CD14-positive monocyte (primary cell): ENCODE data around the gene MTNR1A. TPM values are rescaled to one million over a fixed set of nuclear protein-coding genes. Genes with fewer than 3 reads are reported as not detected.

Source experiments
- DNase-seq, 3 donors: peaks; one replicate each; pipeline ENCODE4 v3.0.0-alpha.2; 2011 to 2022
- H2AFZ ChIP-seq: 2 replicates; pipeline ENCODE4 v1.6.0; 2012; ENCODE audit warnings: mild to moderate bottlenecking, low read depth, low read length, inconsistent platforms; ENCODE audit not compliant: insufficient read depth, poor library complexity, severe bottlenecking
- H3K27ac ChIP-seq, 2 donors: 1 replicate in 1 of 2; 2 replicates in 1 of 2; pipeline ENCODE4 v1.5.1; 2012 to 2013; ENCODE audit warnings: low read length in 2 of 2, control low read depth in 1 of 2, inconsistent platforms in 1 of 2, low read depth in 1 of 2, mild to moderate bottlenecking in 1 of 2
- H3K27me3 ChIP-seq, 2 donors: one replicate each; pipeline versions ENCODE4 v1.6.0 to v1.6.1; 2011 to 2013; ENCODE audit warnings: low read length in 2 of 2; ENCODE audit not compliant: control insufficient read depth in 2 of 2, insufficient read depth in 2 of 2
- H3K36me3 ChIP-seq, 2 donors: replicated peaks in 1 of 2; 1 replicate in 1 of 2; 2 replicates in 1 of 2; pipeline versions ENCODE4 v1.5.1 to v1.6.1; 2012 to 2013; ENCODE audit warnings: low read length in 2 of 2, control low read depth in 1 of 2, inconsistent platforms in 1 of 2, mild to moderate bottlenecking in 1 of 2; ENCODE audit not compliant: insufficient read depth in 2 of 2, control insufficient read depth in 1 of 2
- H3K4me1 ChIP-seq, 2 donors: 1 replicate in 1 of 2; 2 replicates in 1 of 2; pipeline versions ENCODE4 v1.5.1 to v1.6.1; 2012 to 2013; ENCODE audit warnings: low read length in 2 of 2, control low read depth in 1 of 2, inconsistent platforms in 1 of 2, mild to moderate bottlenecking in 1 of 2, moderate library complexity in 1 of 2; ENCODE audit not compliant: insufficient read depth in 2 of 2, control insufficient read depth in 1 of 2
- H3K4me2 ChIP-seq: replicated peaks from 2 replicates; pipeline ENCODE3; 2012; ENCODE audit warnings: low read length, moderate library complexity, mild to moderate bottlenecking; ENCODE audit not compliant: poor library complexity, severe bottlenecking; ENCODE audit errors: extremely low read depth
- H3K4me3 ChIP-seq, 3 experiments: fragments of 200-600 bp in 1 of 3; sonication (generic) in 1 of 3; replicated peaks in 1 of 3; 1 replicate in 2 of 3; 2 replicates in 1 of 3; pipeline ENCODE4 v1.5.1; 2011 to 2013; ENCODE audit warnings: low read length in 3 of 3, mild to moderate bottlenecking in 3 of 3, control low read depth in 2 of 3, low read depth in 2 of 3, inconsistent platforms in 1 of 3, moderate library complexity in 1 of 3
- H3K79me2 ChIP-seq: 2 replicates; pipeline ENCODE4 v1.6.0; 2012; ENCODE audit warnings: mild to moderate bottlenecking, control low read depth, inconsistent platforms, low read length, moderate library complexity; ENCODE audit not compliant: insufficient read depth
- H3K9ac ChIP-seq: 2 replicates; pipeline ENCODE4 v1.6.0; 2017; ENCODE audit warnings: low read length, mild to moderate bottlenecking; ENCODE audit not compliant: insufficient read depth, poor library complexity, severe bottlenecking
- H3K9me3 ChIP-seq, 2 donors: replicated peaks in 1 of 2; 1 replicate in 1 of 2; 2 replicates in 1 of 2; pipeline versions ENCODE4 v1.5.1 to v1.6.1; 2012 to 2013; ENCODE audit warnings: low read length in 2 of 2, control low read depth in 1 of 2; ENCODE audit not compliant: control insufficient read depth in 1 of 2, insufficient read depth in 1 of 2
- H4K20me1 ChIP-seq: 2 replicates; pipeline ENCODE4 v1.6.0; 2012; ENCODE audit warnings: mild to moderate bottlenecking, low read length, control low read depth, moderate library complexity; ENCODE audit not compliant: insufficient read depth
- H3K27ac Mint-ChIP-seq, 7 donors: one replicate each; pipeline ENCODE4 v1.8.0; 2020; ENCODE audit warnings: mild to moderate bottlenecking in 7 of 7, mixed read lengths in 7 of 7, moderate library complexity in 6 of 7, inconsistent platforms in 2 of 7
- H3K27me3 Mint-ChIP-seq, 3 donors: one replicate each; pipeline ENCODE4 v1.8.0; 2021 to 2022; ENCODE audit warnings: low read depth in 3 of 3, mild to moderate bottlenecking in 3 of 3, mixed read lengths in 3 of 3, moderate library complexity in 3 of 3, inconsistent platforms in 1 of 3
- H3K36me3 Mint-ChIP-seq, 2 donors: one replicate each; pipeline ENCODE4 v1.8.0; 2020; ENCODE audit warnings: mixed read lengths in 2 of 2, inconsistent platforms in 1 of 2, mild to moderate bottlenecking in 1 of 2
- H3K4me1 Mint-ChIP-seq: one replicate; pipeline ENCODE4 v1.8.0; 2020; ENCODE audit warnings: mild to moderate bottlenecking, mixed read lengths
- H3K4me3 Mint-ChIP-seq, 2 donors: one replicate each; pipeline ENCODE4 v1.8.0; 2020; ENCODE audit warnings: mild to moderate bottlenecking in 2 of 2, mixed read lengths in 2 of 2, moderate library complexity in 1 of 2
- H3K9me3 Mint-ChIP-seq, 7 donors: one replicate each; pipeline ENCODE4 v1.8.0; 2020 to 2022; ENCODE audit warnings: mixed read lengths in 7 of 7, mild to moderate bottlenecking in 6 of 7, moderate library complexity in 6 of 7, inconsistent platforms in 2 of 7
- WGBS: methylation state at CpG from one replicate; pipeline ENCODE4 v1.1.5; 2013; ENCODE audit warnings: missing lambda C conversion rate; ENCODE audit not compliant: insufficient coverage; 5-methylcytosine and 5-hydroxymethylcytosine counted together
- intact Hi-C, 2 donors: fragments of 100-400 bp; cut with micrococcal nuclease; formaldehyde crosslinking; loops; one replicate each; pipeline versions ENCODE4 v1.15.0 to v1.15.1; 2023
- polyA plus RNA-seq, 3 donors: library from polyadenylated mRNA; depleted of rRNA in 1 of 3; unstranded in 2 of 3; stranded (reverse) in 1 of 3; fragments of 300-500 nt in 2 of 3; fragments of >200 nt in 1 of 3; fragmentation: Illumina TruSeq in 2 of 3; gene quantifications; 1 replicate in 2 of 3; 2 replicates in 1 of 3; pipeline ENCODE4 v1.2.3, GENCODE V29; 2012 to 2021
- TF ChIP-seq, protein P1 (sequence below): fragments of 200-600 bp; IDR thresholded peaks from one replicate; pipeline ENCODE4 v1.8.0; 2022; ENCODE audit warnings: antibody characterized with exemption, mild to moderate bottlenecking

The MTNR1A gene
- polyA plus RNA-seq, 3 donors, result not detected

DNA sequence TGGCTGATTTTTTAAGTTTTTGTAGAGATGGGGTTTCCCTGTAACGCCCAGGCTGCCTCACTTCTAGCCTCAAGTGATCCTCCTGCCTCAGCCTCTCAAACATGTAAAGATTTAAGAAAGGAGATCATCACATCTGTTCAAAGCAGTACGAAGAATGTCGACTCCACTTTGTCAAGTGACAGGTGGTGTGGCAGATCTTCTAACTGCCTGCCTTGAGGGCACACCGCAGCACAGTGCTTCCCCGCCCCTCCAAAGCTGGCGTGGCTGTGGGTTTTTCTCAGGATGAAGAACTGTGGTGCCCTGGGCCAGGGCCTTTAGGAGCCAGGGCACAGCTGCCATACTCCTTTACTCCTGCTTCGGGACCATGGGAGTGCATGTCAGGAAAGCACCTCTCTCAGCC lies 43.3 kb upstream of the MTNR1A start:
- no peak overlapping the region for H3K4me2 ChIP-seq
- no peaks in the 10 kb centered on the region for H3K36me3 ChIP-seq
- H3K4me3 ChIP-seq, result no peak overlapping the region
- no peak for DNase-seq
- H3K27ac ChIP-seq, result no peak overlapping the region
- no peak overlapping the region for H3K9ac ChIP-seq
- H3K4me1 ChIP-seq, result no peaks in the 10 kb centered on the region
- H3K27me3 Mint-ChIP-seq, result peaks cover 0 to 3% (median under 1%) of the 10 kb centered on the region in 3 donors
- H3K36me3 Mint-ChIP-seq, result no peaks in the 10 kb centered on the region
- H3K27me3 ChIP-seq, result no peaks in the 10 kb centered on the region
- H3K27ac Mint-ChIP-seq, result no peak overlapping the region
- no peak overlapping the region for H2AFZ ChIP-seq
- H3K4me1 Mint-ChIP-seq, result no peaks in the 10 kb centered on the region
- H3K4me3 Mint-ChIP-seq, result no peak overlapping the region
- intact Hi-C loops, result no loop called here
- H4K20me1 ChIP-seq, result no peaks in the 10 kb centered on the region
- TF ChIP-seq, protein P1, sequence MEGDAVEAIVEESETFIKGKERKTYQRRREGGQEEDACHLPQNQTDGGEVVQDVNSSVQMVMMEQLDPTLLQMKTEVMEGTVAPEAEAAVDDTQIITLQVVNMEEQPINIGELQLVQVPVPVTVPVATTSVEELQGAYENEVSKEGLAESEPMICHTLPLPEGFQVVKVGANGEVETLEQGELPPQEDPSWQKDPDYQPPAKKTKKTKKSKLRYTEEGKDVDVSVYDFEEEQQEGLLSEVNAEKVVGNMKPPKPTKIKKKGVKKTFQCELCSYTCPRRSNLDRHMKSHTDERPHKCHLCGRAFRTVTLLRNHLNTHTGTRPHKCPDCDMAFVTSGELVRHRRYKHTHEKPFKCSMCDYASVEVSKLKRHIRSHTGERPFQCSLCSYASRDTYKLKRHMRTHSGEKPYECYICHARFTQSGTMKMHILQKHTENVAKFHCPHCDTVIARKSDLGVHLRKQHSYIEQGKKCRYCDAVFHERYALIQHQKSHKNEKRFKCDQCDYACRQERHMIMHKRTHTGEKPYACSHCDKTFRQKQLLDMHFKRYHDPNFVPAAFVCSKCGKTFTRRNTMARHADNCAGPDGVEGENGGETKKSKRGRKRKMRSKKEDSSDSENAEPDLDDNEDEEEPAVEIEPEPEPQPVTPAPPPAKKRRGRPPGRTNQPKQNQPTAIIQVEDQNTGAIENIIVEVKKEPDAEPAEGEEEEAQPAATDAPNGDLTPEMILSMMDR, result no peak
- WGBS, result 90% methylated on average over 3 of the region's 7 CpGs
- no peaks in the 10 kb centered on the region for H3K79me2 ChIP-seq
- no peaks in the 10 kb centered on the region for H3K9me3 ChIP-seq
- peaks cover 0 to 5% (median 0%) of the 10 kb centered on the region in 7 donors for H3K9me3 Mint-ChIP-seq

DNA sequence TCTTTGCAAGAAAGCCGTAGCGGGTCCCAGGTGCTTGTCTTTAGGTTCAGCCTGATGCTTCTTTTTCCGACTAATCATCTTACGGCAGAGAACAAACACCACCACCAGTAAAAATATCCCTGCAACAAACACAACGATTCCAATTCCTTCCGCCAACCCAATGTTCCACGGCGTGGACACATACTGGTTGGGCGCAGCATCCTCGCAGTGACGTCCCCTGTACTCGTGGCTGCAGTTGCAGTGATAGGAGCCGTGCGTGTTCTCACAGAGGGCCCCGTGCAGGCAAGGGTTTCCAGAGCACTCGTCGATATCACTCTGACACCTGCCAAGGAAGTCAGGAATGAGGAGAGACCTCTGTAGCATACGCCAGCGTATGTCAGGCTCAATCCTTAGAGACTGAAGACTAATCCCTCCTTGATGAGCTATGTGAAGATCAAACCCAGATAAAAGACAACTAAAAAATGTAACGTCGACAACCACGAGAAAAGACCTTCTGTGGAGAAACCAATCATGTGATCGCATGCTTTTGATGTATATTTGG lies 41.6 kb upstream of the MTNR1A start:
- H3K27ac ChIP-seq, result no peak overlapping the region
- no peaks in the 10 kb centered on the region for H3K4me1 Mint-ChIP-seq
- H3K4me1 ChIP-seq, result no peaks in the 10 kb centered on the region
- no peaks in the 10 kb centered on the region for H4K20me1 ChIP-seq
- H3K36me3 ChIP-seq, result no peaks in the 10 kb centered on the region
- intact Hi-C loops, result no loop called here
- H3K27ac Mint-ChIP-seq, result no peak overlapping the region
- WGBS, result 93% methylated on average over 15 of the region's 23 CpGs
- no peak overlapping the region for H3K9ac ChIP-seq
- peaks cover 0 to 3% (median 2%) of the 10 kb centered on the region in 3 donors for H3K27me3 Mint-ChIP-seq
- H3K9me3 ChIP-seq, result no peaks in the 10 kb centered on the region
- no peaks in the 10 kb centered on the region for H3K79me2 ChIP-seq
- TF ChIP-seq, protein P1, result no peak
- no peak overlapping the region for H2AFZ ChIP-seq
- H3K36me3 Mint-ChIP-seq, result no peaks in the 10 kb centered on the region
- DNase-seq, result no peak
- no peak overlapping the region for H3K4me3 ChIP-seq
- no peak overlapping the region for H3K4me3 Mint-ChIP-seq
- no peaks in the 10 kb centered on the region for H3K27me3 ChIP-seq
- no peak overlapping the region for H3K4me2 ChIP-seq
- no peaks in the 10 kb centered on the region for H3K9me3 Mint-ChIP-seq
